RWPE1 (cell line): Measurements from ENCODE around the gene ZNF775.

ENCODE experiments used
- CTCF ChIA-PET: fragments of 350-600 bp; sonication (Branson Sonifier 250); formaldehyde crosslinking; extraction: SDS; loops from one replicate; lab custom pipeline; 2021; lab: Yijun Ruan, JAX
- POLR2A ChIA-PET: fragments of 400-600 bp; formaldehyde crosslinking; extraction: SDS; loops from one replicate; lab custom pipeline; 2020; ENCODE audit warnings: antibody characterized with exemption; ENCODE audit not compliant: low non-redundant PET; lab: Yijun Ruan, JAX
- DNase-seq: peaks from one replicate; pipeline ENCODE4 v3.0.0; 2012; ENCODE audit warnings: low spot score
- H3K27ac ChIP-seq: fragments of 450-650 bp; 2 replicates; pipeline ENCODE4 v1.5.1; 2017
- TF ChIP-seq, protein P1 (sequence below): fragments of 450-650 bp; conservative IDR thresholded peaks from 2 replicates; pipeline ENCODE4 v1.5.1; 2017; ENCODE audit warnings: low read depth, mild to moderate bottlenecking

ZNF775 gene

DNA sequence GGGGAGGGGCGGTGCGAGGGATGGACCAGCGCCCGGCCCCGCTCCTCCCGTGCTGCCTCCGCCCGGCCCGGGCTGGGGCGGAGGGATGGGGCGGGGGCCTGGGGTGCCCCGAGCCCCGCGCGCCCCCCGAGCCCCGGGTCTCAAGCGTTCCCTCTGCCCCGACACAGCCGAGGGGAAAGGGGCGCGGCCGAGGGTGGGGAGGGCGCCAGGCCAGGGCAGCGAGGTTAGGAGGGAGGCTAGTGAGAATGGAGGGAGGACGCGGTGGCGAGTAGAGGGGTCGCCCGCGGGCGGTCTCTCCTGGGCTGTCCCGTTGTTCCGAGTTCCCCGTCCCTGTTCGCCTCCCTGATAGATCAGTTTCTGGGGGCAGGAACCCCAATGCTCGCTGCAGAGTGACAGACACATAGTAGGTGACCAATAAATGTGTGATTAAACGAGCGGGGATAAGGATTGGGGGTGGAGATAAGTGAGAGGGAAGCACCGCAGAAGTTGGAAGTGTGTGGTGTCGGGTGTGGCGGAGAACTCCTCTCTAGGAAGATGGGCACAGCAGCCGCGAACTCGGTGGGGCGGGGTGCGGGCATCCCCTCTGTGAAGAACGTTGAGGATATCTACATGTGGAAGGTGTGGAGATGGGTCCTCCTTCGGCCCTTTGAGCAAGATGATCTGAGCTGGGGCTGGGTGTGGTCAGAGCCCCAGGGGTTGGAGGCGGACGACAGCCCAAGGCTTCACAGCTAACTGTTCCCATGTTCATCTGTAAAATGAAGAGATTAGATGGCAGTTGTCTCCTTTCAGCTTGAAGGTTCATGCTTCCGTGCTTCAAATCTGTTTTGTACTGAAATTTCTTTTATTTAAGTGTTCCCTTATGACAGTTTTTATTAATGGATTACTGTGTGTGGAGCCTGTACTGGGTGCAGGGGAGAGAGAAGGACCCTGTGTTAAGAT is 580 bp downstream of the ZNF775 start:
- peak overlapping the region; percentile 94 for H3K27ac ChIP-seq
- CTCF ChIA-PET = no interaction called here
- TF ChIP-seq, protein P1, sequence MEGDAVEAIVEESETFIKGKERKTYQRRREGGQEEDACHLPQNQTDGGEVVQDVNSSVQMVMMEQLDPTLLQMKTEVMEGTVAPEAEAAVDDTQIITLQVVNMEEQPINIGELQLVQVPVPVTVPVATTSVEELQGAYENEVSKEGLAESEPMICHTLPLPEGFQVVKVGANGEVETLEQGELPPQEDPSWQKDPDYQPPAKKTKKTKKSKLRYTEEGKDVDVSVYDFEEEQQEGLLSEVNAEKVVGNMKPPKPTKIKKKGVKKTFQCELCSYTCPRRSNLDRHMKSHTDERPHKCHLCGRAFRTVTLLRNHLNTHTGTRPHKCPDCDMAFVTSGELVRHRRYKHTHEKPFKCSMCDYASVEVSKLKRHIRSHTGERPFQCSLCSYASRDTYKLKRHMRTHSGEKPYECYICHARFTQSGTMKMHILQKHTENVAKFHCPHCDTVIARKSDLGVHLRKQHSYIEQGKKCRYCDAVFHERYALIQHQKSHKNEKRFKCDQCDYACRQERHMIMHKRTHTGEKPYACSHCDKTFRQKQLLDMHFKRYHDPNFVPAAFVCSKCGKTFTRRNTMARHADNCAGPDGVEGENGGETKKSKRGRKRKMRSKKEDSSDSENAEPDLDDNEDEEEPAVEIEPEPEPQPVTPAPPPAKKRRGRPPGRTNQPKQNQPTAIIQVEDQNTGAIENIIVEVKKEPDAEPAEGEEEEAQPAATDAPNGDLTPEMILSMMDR = no peak
- DNase-seq = no peak
- POLR2A ChIA-PET = no interaction called here

DNA sequence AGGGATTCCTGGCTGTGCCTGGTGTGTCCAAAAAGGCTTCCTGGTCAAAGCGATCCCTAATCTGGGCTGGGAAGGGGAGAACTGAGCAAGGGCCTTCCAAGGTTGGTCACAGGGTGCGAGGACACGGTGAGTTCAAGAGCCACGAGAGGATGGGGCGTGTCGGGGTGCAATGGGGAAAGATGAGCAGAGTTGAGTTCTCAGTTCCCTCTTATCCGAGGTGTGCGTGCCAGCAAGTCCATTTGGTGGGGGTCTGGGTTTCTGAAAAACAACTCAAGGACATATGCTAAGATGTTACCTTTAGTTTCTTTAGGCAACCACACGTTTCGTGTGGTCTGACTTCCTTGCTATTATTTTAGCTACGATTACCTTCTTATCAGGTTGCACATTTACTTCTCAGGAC is 1.3 kb downstream of the ZNF775 start:
- H3K27ac ChIP-seq = peak overlapping the region; percentile 94
- ChIA-PET CTCF (no interaction called here), POLR2A (no interaction called here)
- no peak for DNase-seq
- TF ChIP-seq, protein P1 = no peak

DNA sequence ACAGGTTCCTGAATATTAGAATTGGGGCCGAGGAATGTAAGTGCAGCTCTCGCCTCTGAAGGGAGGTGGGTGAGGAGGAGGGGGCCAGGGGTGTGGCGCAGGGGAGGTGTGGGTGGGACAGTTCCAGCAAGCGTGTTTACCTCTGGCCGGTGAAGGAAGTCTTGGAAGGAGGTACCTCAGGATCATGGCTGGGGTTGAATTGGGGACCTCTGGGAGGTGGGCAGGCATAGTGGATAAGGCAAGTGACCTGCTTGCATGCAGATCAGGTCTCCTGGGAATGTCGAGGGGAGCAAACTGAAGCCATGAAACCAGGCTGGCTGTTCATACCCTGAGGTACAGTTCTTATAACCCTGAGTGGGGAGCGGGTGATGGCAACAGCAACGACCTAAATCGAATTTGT is 2.0 kb downstream of the ZNF775 start:
- POLR2A ChIA-PET = interaction anchor here (0.6 kb wide), 1 partner anchor 541 kb away, joined by 3 read pairs; no protein-coding TSS in a partner anchor

DNA sequence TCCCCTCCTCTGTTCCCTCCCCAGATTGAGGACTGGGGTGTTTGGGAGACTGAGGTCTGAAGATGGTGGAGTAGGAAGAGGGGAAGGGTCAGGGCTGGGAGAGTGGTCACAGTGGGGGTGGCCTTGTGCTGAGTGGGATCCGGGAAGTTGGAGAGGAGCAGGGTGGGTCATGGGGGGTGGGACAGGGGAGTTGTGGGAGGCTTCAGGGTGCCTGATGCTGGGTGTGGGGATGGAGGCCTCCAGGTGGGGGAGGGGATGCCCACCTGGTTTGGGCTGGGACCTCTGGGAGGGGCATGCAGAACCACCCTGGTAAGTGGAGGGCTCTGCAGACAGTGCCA is 2.6 kb downstream of the ZNF775 start:
- H3K27ac ChIP-seq = peak overlapping the region; percentile 4; the same call in 1 of the 2 replicates
- TF ChIP-seq, protein P1 = no peak
- ChIA-PET POLR2A (no interaction called here), CTCF (no interaction called here)
- DNase-seq = no peak

More for the DNA sequence above, 2.0 kb downstream of the ZNF775 start:
- TF ChIP-seq, protein P1 = no peak
- no peak for DNase-seq
- peak overlapping the region; percentile 54 for H3K27ac ChIP-seq
- CTCF ChIA-PET = no interaction called here

DNA sequence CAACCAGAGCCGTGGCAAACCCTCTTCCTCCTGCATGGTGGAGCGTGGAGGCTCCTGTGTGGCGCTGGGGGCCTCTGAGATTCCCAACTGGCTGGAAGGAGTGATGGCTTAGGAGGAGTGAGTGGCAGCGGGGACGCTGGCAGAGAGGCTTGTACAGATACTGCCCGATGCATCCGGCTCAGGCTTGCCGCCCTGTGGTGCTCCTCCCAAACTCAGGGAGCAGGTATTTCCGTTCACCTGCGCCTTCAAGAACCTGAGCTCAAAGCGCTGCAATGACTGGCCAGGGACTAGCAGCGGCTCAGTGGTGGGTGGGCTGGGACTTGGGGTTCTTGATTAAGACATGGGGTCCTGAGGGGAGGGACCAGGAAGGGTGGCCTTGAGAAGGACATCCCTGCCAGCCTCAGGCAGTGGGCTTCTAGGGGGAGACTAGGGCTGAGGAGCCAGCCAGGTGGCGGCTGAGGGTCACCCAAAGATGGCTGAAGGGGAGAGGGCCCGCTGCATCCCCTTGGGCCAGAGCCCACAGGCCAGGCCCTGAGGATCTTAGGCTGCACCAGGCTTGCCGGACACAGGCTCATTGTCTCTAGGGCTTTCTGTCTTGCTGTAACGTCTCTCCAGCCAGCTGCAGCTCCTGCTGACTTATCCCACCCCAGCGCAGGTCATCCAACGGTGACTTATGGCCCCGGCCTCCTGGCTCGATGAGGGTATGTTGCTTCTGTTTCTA is 3.2 kb downstream of the ZNF775 start:
- POLR2A ChIA-PET = no interaction called here

DNA sequence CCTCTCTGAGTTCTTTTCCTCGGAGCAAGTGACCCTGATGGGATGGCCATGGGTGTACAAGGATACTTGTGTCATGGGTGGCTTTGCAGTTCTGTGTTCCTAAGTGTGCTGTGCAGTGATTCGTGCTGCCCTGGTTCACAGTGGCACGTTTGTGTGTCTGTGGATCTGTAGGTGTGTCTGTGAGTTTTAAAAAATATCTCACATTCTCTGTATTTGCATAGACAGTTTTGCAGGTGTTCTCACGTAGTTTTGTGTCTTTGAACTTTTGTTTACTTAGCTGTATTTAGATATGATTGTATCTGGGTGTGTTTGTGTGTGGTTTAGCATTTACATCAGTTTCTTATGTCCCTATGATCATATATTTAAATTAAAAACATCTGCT is 3.7 kb downstream of the ZNF775 start:
- ChIA-PET POLR2A (no interaction called here), CTCF (no interaction called here)
- TF ChIP-seq, protein P1 = no peak
- H3K27ac ChIP-seq = peak overlapping the region; percentile 4; the same call in 1 of the 2 replicates
- DNase-seq = no peak

More for the DNA sequence above, 3.2 kb downstream of the ZNF775 start:
- no peak for DNase-seq
- TF ChIP-seq, protein P1 = no peak
- CTCF ChIA-PET = no interaction called here
- H3K27ac ChIP-seq = peak overlapping the region; percentile 4; the same call in 1 of the 2 replicates
